ENCODE data around the gene MIX23.

DNA sequence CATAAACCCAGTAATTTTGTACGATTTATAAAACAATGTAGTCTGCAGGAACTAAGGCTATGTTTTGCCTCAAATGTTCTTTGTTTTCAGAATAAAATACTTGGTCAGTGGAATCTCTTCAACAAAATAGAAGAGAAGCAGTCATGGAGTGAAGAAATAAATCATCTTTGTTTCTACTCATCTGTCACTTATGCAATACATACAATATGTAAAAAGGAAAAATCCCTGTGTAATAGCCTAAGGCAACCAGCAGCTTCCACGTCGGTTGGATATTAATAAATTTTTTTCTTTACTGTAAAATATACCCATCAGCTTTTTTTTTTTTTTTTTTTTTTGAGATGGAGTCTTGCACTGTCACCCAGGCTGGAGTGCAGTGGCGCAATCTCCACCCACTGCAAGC, 38.1 kb upstream of the MIX23 start:
- TF ChIP-seq POLR2A (IDR thresholded peaks at IDR 0.05), result no peak
- TF ChIP-seq CTCF (IDR thresholded peaks at IDR 0.05), result no peak
